GM23338 (cell line): ENCODE data around the gene SLC38A8. TPM values are rescaled to one million over a fixed set of nuclear protein-coding genes. Genes with fewer than 3 reads are reported as not detected.

Experiments used
- ATAC-seq: fragments of 200-7000 bp; cut with Tn5 transposase; 3 replicates; pipeline ENCODE4 v1.9.1; 2020
- DNase-seq: peaks from one replicate; pipeline ENCODE4 v3.0.0-alpha.2; 2015; ENCODE audit warnings: low spot score
- H2AFZ ChIP-seq: fragments of 200-600 bp; sonication (generic); 2 replicates; pipeline ENCODE4 v1.8.0; 2016; ENCODE audit warnings: antibody characterized with exemption, mild to moderate bottlenecking, moderate library complexity
- H3F3A ChIP-seq: fragments of 200-600 bp; sonication (generic); replicated peaks from 2 replicates; pipeline ENCODE4 v1.8.0; 2017; ENCODE audit warnings: antibody characterized with exemption, mixed run types, low read depth
- H3K27ac ChIP-seq: fragments of 200-600 bp; sonication (generic); 2 replicates; pipeline ENCODE4 v1.6.1; 2016; ENCODE audit warnings: low read depth
- H3K27me3 ChIP-seq: fragments of 200-600 bp; sonication (generic); 2 replicates; pipeline ENCODE4 v1.8.0; 2016; ENCODE audit warnings: mild to moderate bottlenecking, mixed run types, moderate library complexity; ENCODE audit not compliant: insufficient read depth
- H3K36me3 ChIP-seq: fragments of 200-600 bp; sonication (generic); 2 replicates; pipeline ENCODE4 v1.8.0; 2016; ENCODE audit warnings: mild to moderate bottlenecking; ENCODE audit not compliant: insufficient read depth
- H3K4me1 ChIP-seq: fragments of 200-600 bp; sonication (generic); 2 replicates; pipeline ENCODE4 v1.8.0; 2016; ENCODE audit warnings: mild to moderate bottlenecking, moderate library complexity; ENCODE audit not compliant: insufficient read depth
- H3K4me2 ChIP-seq: fragments of 200-600 bp; sonication (generic); 2 replicates; pipeline ENCODE4 v1.7.1; 2017; ENCODE audit warnings: mixed run types
- H3K4me3 ChIP-seq: fragments of 200-600 bp; sonication (generic); 2 replicates; pipeline ENCODE4 v1.6.1; 2016; ENCODE audit warnings: mixed run types
- H3K79me2 ChIP-seq: fragments of 200-600 bp; sonication (generic); replicated peaks from 2 replicates; pipeline ENCODE4 v1.8.0; 2017; ENCODE audit warnings: mild to moderate bottlenecking; ENCODE audit not compliant: insufficient read depth
- H3K9me2 ChIP-seq: fragments of 200-600 bp; sonication (generic); 2 replicates; pipeline ENCODE4 v1.8.0; 2017; ENCODE audit not compliant: insufficient read depth
- H4K20me1 ChIP-seq: fragments of 200-600 bp; sonication (generic); replicated peaks from 2 replicates; pipeline ENCODE4 v1.8.0; 2017; ENCODE audit warnings: mild to moderate bottlenecking; ENCODE audit not compliant: insufficient read depth
- H3K27ac Mint-ChIP-seq: 2 replicates; pipeline ENCODE4 v1.8.0; 2020; ENCODE audit warnings: inconsistent platforms, mild to moderate bottlenecking, moderate library complexity, mixed read lengths
- H3K27me3 Mint-ChIP-seq: 3 replicates; pipeline ENCODE4 v1.8.0; 2022; ENCODE audit warnings: low read depth, mild to moderate bottlenecking, moderate library complexity, mixed read lengths, inconsistent platforms; ENCODE audit not compliant: insufficient read depth, poor library complexity
- H3K36me3 Mint-ChIP-seq: 3 replicates; pipeline ENCODE4 v1.8.0; 2021; ENCODE audit warnings: low read depth, mild to moderate bottlenecking, inconsistent platforms, moderate library complexity, mixed read lengths
- H3K4me1 Mint-ChIP-seq: 3 replicates; pipeline ENCODE4 v1.8.0; 2020; ENCODE audit warnings: mild to moderate bottlenecking, inconsistent platforms, mixed read lengths
- H3K4me3 Mint-ChIP-seq: 3 replicates; pipeline ENCODE4 v1.8.0; 2021; ENCODE audit warnings: moderate library complexity, mild to moderate bottlenecking, inconsistent platforms, mixed read lengths
- H3K9me3 Mint-ChIP-seq: 3 replicates; pipeline ENCODE4 v1.8.0; 2020; ENCODE audit warnings: moderate library complexity, mild to moderate bottlenecking, inconsistent platforms, mixed read lengths
- CREB1 ChIP-seq: fragments of 250-450 bp; sonication (Bioruptor Pico); IDR thresholded peaks from 2 replicates; pipeline ENCODE4 v1.5.0; 2020; ENCODE audit warnings: low read depth, mild to moderate bottlenecking, moderate library complexity
- POLR2AphosphoS5 ChIP-seq: IDR thresholded peaks from 2 replicates; pipeline ENCODE4 v1.6.1; 2016; ENCODE audit warnings: antibody characterized with exemption, low read depth
- ZNF114 ChIP-seq: fragments of 250-450 bp; sonication (Bioruptor Pico); IDR thresholded peaks from 2 replicates; pipeline ENCODE4 v1.5.0; 2020; ENCODE audit warnings: mild to moderate bottlenecking, moderate library complexity
- ZNF331 ChIP-seq: fragments of 250-450 bp; sonication (Bioruptor Pico); IDR thresholded peaks from 2 replicates; pipeline ENCODE4 v1.5.0; 2020; ENCODE audit warnings: low read depth, mild to moderate bottlenecking, moderate library complexity
- polyA plus RNA-seq: library from polyadenylated mRNA; unstranded; fragments of >200 nt; fragmentation: Nextera tagmentation; extraction: Ambion mirVana; gene quantifications from 2 replicates; pipeline ENCODE4 v1.2.1, GENCODE V29; 2016
- total RNA-seq: library from RNA; depleted of rRNA; stranded (reverse); fragments of >200 nt; shearing (Covaris generic); gene quantifications from 2 replicates; pipeline ENCODE4 v1.2.3, GENCODE V29; 2014
- TF ChIP-seq, protein P1 (sequence below): IDR thresholded peaks from one replicate; pipeline ENCODE4 v1.6.1; 2018; ENCODE audit warnings: antibody characterized with exemption; ENCODE audit not compliant: unreplicated experiment
- TF ChIP-seq, protein P2 (sequence below): IDR thresholded peaks from 2 replicates; pipeline ENCODE4 v1.6.1; 2016; ENCODE audit warnings: antibody characterized with exemption
- TF ChIP-seq, protein P3 (sequence below), 2 experiments: fragments of 200-600 bp in 1 of 2; sonication (generic) in 1 of 2; conservative IDR thresholded peaks; 2 replicates each; pipeline versions ENCODE4 v1.5.1 to v1.6.1; 2016 to 2017; ENCODE audit warnings: antibody characterized with exemption in 2 of 2, low read depth in 2 of 2, mild to moderate bottlenecking in 2 of 2, moderate library complexity in 1 of 2

SLC38A8 gene
- total and polyA plus RNA-seq, 2 experiments from 2014 or later: not detected

DNA sequence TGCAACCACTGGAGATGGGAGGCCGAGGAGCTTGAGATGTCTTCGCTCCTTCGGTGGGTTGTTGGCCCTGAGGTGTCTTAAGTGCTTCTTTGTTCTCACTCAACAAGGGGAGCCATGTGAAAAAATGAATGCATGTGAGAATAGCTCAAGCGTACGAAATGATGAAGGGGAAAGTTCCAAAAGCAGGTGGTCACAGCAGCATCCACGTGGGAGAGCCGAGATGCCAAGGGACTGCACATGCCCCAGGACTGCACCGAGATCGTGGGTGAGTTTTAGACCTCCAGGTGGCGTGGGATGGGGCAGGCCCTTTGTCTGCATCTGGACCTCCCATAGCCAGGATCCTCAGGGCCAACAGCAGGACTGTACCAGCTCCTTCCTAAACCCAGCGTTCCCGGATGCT lies 8.1 kb downstream of the SLC38A8 start (continued):
- TF ChIP-seq, protein P1, sequence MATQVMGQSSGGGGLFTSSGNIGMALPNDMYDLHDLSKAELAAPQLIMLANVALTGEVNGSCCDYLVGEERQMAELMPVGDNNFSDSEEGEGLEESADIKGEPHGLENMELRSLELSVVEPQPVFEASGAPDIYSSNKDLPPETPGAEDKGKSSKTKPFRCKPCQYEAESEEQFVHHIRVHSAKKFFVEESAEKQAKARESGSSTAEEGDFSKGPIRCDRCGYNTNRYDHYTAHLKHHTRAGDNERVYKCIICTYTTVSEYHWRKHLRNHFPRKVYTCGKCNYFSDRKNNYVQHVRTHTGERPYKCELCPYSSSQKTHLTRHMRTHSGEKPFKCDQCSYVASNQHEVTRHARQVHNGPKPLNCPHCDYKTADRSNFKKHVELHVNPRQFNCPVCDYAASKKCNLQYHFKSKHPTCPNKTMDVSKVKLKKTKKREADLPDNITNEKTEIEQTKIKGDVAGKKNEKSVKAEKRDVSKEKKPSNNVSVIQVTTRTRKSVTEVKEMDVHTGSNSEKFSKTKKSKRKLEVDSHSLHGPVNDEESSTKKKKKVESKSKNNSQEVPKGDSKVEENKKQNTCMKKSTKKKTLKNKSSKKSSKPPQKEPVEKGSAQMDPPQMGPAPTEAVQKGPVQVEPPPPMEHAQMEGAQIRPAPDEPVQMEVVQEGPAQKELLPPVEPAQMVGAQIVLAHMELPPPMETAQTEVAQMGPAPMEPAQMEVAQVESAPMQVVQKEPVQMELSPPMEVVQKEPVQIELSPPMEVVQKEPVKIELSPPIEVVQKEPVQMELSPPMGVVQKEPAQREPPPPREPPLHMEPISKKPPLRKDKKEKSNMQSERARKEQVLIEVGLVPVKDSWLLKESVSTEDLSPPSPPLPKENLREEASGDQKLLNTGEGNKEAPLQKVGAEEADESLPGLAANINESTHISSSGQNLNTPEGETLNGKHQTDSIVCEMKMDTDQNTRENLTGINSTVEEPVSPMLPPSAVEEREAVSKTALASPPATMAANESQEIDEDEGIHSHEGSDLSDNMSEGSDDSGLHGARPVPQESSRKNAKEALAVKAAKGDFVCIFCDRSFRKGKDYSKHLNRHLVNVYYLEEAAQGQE: no peak
- TF ChIP-seq, protein P2, sequence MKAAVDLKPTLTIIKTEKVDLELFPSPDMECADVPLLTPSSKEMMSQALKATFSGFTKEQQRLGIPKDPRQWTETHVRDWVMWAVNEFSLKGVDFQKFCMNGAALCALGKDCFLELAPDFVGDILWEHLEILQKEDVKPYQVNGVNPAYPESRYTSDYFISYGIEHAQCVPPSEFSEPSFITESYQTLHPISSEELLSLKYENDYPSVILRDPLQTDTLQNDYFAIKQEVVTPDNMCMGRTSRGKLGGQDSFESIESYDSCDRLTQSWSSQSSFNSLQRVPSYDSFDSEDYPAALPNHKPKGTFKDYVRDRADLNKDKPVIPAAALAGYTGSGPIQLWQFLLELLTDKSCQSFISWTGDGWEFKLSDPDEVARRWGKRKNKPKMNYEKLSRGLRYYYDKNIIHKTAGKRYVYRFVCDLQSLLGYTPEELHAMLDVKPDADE: no peak
- TF ChIP-seq POLR2AphosphoS5 (no peak), ZNF331 (CRISPR knock-in tag) (no peak), CREB1 (no peak)

DNA sequence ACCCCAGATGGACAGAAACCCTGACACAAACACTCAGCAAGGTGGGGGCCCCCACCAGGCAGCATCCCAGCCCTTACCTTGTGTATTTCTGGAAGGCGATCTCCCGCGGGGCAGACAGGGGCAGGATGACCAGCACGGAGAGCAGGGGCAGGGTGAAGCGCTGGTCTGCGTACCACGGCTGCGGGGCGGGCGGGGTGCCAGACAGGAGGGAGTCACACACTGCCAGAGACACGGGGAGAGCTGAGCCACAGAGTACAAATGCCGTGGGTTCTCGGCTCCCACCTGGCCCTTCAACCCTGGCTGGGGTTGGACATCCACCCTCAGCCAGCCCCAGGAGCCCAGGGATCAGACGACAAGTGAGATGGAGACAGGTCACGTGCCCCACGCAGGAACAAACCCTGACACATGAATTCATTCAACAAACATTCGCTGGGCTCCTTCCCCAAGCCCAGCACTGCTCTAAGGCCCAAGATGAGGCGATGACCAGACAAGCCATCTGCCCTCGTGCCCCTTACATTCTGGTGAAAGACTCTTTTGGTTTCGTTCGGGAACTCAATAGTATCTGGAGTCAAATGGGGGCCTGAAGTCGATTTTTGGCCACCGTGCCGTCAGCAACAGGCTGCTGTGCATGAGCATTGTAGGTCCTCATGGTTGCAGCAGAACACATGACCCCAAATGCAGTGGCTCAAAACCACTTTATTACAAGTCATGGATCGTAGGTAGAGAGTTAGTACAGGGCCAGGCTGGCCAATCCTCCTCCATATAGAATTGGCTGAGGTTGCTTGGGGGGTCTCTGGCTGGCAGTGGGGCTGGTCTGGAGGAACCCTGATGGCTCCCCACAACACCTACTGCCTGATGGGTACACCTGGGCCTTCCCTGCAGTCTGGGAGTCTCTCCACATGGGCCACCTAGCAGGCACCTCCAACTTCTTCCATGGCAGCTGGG lies 9.1 kb downstream of the SLC38A8 start:
- DNase-seq: no peak
- Mint-ChIP-seq H3K4me1 (peaks cover 3% of the 10 kb centered on the region; the same call in 2 of the 3 replicates), H3K9me3 (peaks cover 2% of the 10 kb centered on the region; the same call in 2 of the 3 replicates), H3K4me3 (no peak overlapping the region), H3K36me3 (no peaks in the 10 kb centered on the region), H3K27me3 (peaks cover 7% of the 10 kb centered on the region), H3K27ac (no peak overlapping the region)
- no peaks in the 10 kb centered on the region for H3K9me2 ChIP-seq
- no peak for ATAC-seq
- H4K20me1 ChIP-seq: no peaks in the 10 kb centered on the region
- no peak overlapping the region for H3K4me3 ChIP-seq
- H3K4me2 ChIP-seq: no peak overlapping the region
- no peaks in the 10 kb centered on the region for H3K27me3 ChIP-seq
- no peaks in the 10 kb centered on the region for H3K36me3 ChIP-seq
- TF ChIP-seq ZNF114 (no peak), ZNF331 (CRISPR knock-in tag) (no peak)
- TF ChIP-seq, protein P2: no peak
- TF ChIP-seq, protein P3, sequence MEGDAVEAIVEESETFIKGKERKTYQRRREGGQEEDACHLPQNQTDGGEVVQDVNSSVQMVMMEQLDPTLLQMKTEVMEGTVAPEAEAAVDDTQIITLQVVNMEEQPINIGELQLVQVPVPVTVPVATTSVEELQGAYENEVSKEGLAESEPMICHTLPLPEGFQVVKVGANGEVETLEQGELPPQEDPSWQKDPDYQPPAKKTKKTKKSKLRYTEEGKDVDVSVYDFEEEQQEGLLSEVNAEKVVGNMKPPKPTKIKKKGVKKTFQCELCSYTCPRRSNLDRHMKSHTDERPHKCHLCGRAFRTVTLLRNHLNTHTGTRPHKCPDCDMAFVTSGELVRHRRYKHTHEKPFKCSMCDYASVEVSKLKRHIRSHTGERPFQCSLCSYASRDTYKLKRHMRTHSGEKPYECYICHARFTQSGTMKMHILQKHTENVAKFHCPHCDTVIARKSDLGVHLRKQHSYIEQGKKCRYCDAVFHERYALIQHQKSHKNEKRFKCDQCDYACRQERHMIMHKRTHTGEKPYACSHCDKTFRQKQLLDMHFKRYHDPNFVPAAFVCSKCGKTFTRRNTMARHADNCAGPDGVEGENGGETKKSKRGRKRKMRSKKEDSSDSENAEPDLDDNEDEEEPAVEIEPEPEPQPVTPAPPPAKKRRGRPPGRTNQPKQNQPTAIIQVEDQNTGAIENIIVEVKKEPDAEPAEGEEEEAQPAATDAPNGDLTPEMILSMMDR (conservative IDR thresholded peaks at IDR 0.05; ENCODE audit: low read depth in 2 of 2): no peak
- TF ChIP-seq, protein P1: no peak
- no peak overlapping the region for H2AFZ ChIP-seq
- no peaks in the 10 kb centered on the region for H3K4me1 ChIP-seq
- H3K27ac ChIP-seq: no peak overlapping the region
- no peaks in the 10 kb centered on the region for H3F3A ChIP-seq
- no peaks in the 10 kb centered on the region for H3K79me2 ChIP-seq
